GM18517 (cell line): Measurements from ENCODE around the gene HEY2.
A peak's percentile ranks its signal among the peaks of the same experiment; 100 is the strongest.

Experiments used
- ATAC-seq: cut with Tn5 transposase; IDR thresholded peaks from one replicate; pipeline ENCODE4 v1.9.1; 2021; ENCODE audit warnings: mild to moderate bottlenecking, moderate library complexity; ENCODE audit not compliant: unreplicated experiment

HEY2 gene

GRCh38 chr6:125742464-125743120 is 6.8 kb upstream of the HEY2 start:
- ATAC-seq = no peak

GRCh38 chr6:125743604-125744003 is 5.8 kb upstream of the HEY2 start:
- no peak for ATAC-seq

- ATAC-seq = no peak
Measured at GRCh38 chr6:125745281-125746018, 4.0 kb upstream of the HEY2 start.

- no peak for ATAC-seq
Measured at GRCh38 chr6:125746019-125746414, 3.4 kb upstream of the HEY2 start.

GRCh38 chr6:125746731-125747588 is 2.5 kb upstream of the HEY2 start:
- peak; percentile 64 for ATAC-seq

- no peak for ATAC-seq
Measured at GRCh38 chr6:125747589-125748405, 1.6 kb upstream of the HEY2 start.

GRCh38 chr6:125748406-125749172 is 843 bp upstream of the HEY2 start:
- no peak for ATAC-seq

GRCh38 chr6:125749865-125750691 is 646 bp downstream of the HEY2 start:
- ATAC-seq = no peak

GRCh38 chr6:125750692-125751333 is 1.4 kb downstream of the HEY2 start:
- no peak for ATAC-seq

- ATAC-seq = no peak
Measured at GRCh38 chr6:125751334-125751916, 2.0 kb downstream of the HEY2 start.

GRCh38 chr6:125752773-125753172 is 3.3 kb downstream of the HEY2 start:
- no peak for ATAC-seq

GRCh38 chr6:125753218-125753936 is 3.9 kb downstream of the HEY2 start:
- no peak for ATAC-seq

GRCh38 chr6:125753937-125754259 is 4.5 kb downstream of the HEY2 start:
- no peak for ATAC-seq

- ATAC-seq = no peak
Measured at GRCh38 chr6:125754566-125754965, 5.1 kb downstream of the HEY2 start.

GRCh38 chr6:125759184-125759902 is 9.9 kb downstream of the HEY2 start:
- ATAC-seq = no peak

GRCh38 chr6:125759959-125760457 is 10.6 kb downstream of the HEY2 start:
- no peak for ATAC-seq

GRCh38 chr6:125764121-125764671 is 14.8 kb downstream of the HEY2 start:
- no peak for ATAC-seq
